Hematopoietic multipotent progenitor cell (in vitro differentiated cells): ENCODE data around the gene SSX7. TPM values are rescaled to one million over a fixed set of nuclear protein-coding genes. Genes with fewer than 3 reads are reported as not detected.
"Not testable (repeated sequence)": the region's sequence is repeated elsewhere in the genome, so short reads cannot be mapped to it uniquely, and the experiment has no call there.

Experiments
- DNase-seq, 3 donors: peaks; one replicate each; pipeline ENCODE4 v3.0.0-alpha.2; 2011 to 2015; ENCODE audit warnings: low read depth in 2 of 3, low spot score in 2 of 3
- small RNA-seq: library from RNA; depleted of rRNA; stranded (forward); fragments of <200 nt; gene quantifications from one replicate; pipeline ENCODE3, GENCODE V24; 2012
- total RNA-seq: library from RNA; depleted of rRNA; stranded (reverse); fragments of >200 nt; gene quantifications from one replicate; pipeline ENCODE4 v1.2.3, GENCODE V29; 2012

SSX7 gene
- not detected for total RNA-seq

DNA sequence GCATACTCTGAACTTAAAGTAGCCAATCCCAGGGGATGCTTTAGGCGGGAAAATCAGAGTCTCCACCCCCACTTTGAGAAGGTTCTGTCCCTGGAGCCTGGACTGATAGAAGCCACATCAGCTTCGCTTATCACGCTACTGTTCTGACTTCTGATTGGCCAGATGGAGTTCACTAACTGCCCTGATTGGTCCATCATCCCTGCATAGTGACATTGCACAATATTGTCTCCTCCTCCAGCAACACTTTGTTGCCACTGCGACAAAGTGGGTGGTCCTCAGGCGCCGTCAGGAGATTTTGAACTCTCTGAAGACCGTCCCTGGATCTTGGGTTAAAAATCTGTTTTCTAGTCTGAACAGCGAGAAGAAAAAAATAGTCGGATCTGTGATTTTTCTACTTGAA is at the start of gene SSX7:
SSX7 (minus strand) TSS at position 101 of the 400 bp plus-strand sequence. CDS start 1,428 bp downstream, outside the sequence.
- not testable (repeated sequence) for DNase-seq

DNA sequence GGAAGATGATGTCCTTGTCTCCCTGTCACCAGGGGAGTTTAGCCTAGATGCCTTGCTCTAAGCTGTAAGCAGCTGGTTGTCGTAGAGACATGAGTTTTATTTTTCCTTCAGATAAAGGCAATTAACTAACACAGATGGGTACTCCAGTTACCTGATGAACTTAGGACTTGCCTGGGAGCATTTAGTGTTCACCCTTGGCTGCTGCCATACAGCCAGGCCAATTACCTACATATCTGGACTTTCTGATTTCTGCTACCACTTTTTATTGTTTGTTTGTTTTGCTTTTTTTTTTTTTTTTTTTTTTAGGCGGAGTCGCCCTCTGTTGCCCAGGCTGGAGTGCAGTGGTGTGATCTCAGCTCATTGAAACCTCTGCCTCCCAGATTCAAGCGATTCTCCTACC is 37.3 kb upstream of the SSX7 start:
- DNase-seq = not testable (repeated sequence)

- DNase-seq = not testable (repeated sequence)
These were observed 7.5 kb upstream of the SSX7 start for GRCh38 chrX:52662218-52662617.

DNA sequence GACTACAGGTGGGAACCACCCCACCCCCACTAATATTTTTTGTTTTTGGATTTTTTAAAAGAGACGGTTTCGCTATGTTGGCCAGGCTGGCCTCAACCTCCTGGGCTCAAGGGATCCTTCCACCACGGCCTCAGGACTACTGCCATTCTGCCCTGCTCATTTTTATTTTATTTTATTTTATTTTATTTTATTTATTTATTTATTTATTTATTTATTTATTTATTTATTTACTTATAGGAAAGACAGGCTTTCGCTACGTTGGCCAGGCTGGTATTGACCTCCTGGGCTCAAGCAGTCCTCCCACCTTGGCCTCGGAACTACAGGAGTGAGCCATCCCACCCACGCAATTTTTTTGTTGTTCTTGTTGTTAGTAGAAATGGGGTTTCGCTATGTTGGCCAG is 775 bp upstream of the SSX7 start:
- DNase-seq = not testable (repeated sequence)

DNA sequence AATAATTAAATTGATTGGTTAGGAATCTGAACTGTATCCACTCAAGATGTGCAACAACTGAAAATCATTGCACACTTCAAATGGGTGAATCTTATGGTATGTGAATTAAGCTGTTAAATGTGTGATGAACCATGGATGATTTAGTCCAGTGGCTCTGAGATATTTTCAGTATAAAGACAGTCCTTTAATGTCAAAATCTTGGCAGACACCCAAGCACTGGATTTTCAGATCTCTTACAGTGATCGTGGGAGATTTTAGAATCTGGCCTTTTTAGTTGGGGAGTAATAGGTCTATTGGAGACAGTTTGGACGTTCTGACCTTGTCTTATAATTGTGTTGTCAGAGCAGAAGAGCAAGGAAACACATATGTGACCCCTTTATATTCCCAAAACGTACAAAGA is 4.0 kb downstream of the SSX7 start:
- DNase-seq = not testable (repeated sequence)

DNA sequence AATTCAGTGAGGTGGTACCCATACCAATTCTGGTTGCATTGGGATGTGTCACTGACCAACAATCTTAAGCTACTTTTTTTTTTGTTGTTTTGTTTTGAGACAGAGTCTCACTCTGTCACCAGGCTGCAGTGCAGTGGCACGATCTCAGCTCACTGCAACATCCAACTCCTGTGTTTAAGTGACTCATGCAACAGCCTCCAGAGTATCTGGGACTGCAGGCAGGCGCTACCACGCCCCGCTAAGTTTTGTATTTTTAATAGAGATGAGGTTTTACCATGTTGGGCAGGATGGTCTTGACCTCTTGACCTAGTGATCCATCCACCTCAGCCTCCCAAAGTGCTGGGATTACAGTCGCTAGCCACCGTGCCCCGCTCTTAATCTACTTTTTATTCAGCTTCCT is 5.7 kb downstream of the SSX7 start:
- not testable (repeated sequence) for DNase-seq

GRCh38 chrX:52628483-52628882 is 26.2 kb downstream of the SSX7 start:
- not testable (repeated sequence) for DNase-seq

GRCh38 chrX:52620661-52621060 is 34.0 kb downstream of the SSX7 start:
- not testable (repeated sequence) for DNase-seq

- no peak for DNase-seq
These were observed 45.7 kb downstream of the SSX7 start for GRCh38 chrX:52608961-52609360.

- DNase-seq = not testable (repeated sequence)
These were observed 51.5 kb downstream of the SSX7 start for GRCh38 chrX:52603151-52603550.

GRCh38 chrX:52598886-52599285 is 55.8 kb downstream of the SSX7 start:
- DNase-seq = no peak

- no peak for DNase-seq
These were observed 60.0 kb downstream of the SSX7 start for GRCh38 chrX:52594658-52595057.

Small RNA genes lying within 50 kb of the gene (small RNA-seq; reads per million reads assigned to genes)
- gene AL450023.3 (not detected), gene RNA5SP504 (not detected)

Other genes with a start within 250 kb of the SSX7 start
- not detected for gene XAGE1A, start 159.1 kb downstream of the SSX7 start, total RNA-seq
- not detected for gene XAGE1B, start 137.8 kb downstream of the SSX7 start, total RNA-seq
- not detected for gene SSX2, start 52.3 kb upstream of the SSX7 start, total RNA-seq
- not detected for gene SSX2B, start 96.4 kb upstream of the SSX7 start, total RNA-seq
- gene SPANXN5, start 142.5 kb upstream of the SSX7 start, total RNA-seq = under 0.01 TPM
- gene XAGE5, start 156.4 kb upstream of the SSX7 start, total RNA-seq = not detected
- gene XAGE3, start 213.2 kb upstream of the SSX7 start, total RNA-seq = not detected
- 12.7 TPM for gene FAM156B, start 242.4 kb upstream of the SSX7 start, total RNA-seq